Suprapubic skin (tissue), 4 donors: ENCODE data around the gene TEX264.

Experiments
- EP300 ChIP-seq: sonication (generic); formaldehyde crosslinking; IDR thresholded peaks from one replicate; pipeline ENCODE4 v1.6.1; 2017; ENCODE audit warnings: antibody characterized with exemption
- POLR2A ChIP-seq, 2 donors: fragments of 450-650 bp; IDR thresholded peaks; one replicate each; pipeline ENCODE4 v1.6.1; 2017; ENCODE audit warnings: antibody characterized with exemption in 2 of 2, mild to moderate bottlenecking in 2 of 2, moderate library complexity in 2 of 2
- POLR2AphosphoS5 ChIP-seq, 3 donors: sonication (generic); formaldehyde crosslinking; IDR thresholded peaks; one replicate each; pipeline ENCODE4 v1.6.1; 2017; ENCODE audit warnings: antibody characterized with exemption in 3 of 3
- TF ChIP-seq, protein P1 (sequence below), 2 donors: fragments of 200-600 bp in 1 of 2; fragments of 450-650 bp in 1 of 2; sonication (generic) in 1 of 2; IDR thresholded peaks; one replicate each; pipeline ENCODE4 v1.5.1; 2016 to 2019; ENCODE audit warnings: antibody characterized with exemption in 2 of 2, mild to moderate bottlenecking in 1 of 2, moderate library complexity in 1 of 2

DNA sequence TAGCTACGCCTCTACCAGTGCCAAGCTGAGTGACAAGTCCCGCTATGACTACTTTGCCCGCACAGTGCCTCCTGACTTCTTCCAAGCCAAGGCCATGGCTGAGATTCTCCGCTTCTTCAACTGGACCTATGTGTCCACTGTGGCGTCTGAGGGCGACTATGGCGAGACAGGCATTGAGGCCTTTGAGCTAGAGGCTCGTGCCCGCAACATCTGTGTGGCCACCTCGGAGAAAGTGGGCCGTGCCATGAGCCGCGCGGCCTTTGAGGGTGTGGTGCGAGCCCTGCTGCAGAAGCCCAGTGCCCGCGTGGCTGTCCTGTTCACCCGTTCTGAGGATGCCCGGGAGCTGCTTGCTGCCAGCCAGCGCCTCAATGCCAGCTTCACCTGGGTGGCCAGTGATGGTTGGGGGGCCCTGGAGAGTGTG, 41.5 kb downstream of the TEX264 start:
- TF ChIP-seq, protein P1, sequence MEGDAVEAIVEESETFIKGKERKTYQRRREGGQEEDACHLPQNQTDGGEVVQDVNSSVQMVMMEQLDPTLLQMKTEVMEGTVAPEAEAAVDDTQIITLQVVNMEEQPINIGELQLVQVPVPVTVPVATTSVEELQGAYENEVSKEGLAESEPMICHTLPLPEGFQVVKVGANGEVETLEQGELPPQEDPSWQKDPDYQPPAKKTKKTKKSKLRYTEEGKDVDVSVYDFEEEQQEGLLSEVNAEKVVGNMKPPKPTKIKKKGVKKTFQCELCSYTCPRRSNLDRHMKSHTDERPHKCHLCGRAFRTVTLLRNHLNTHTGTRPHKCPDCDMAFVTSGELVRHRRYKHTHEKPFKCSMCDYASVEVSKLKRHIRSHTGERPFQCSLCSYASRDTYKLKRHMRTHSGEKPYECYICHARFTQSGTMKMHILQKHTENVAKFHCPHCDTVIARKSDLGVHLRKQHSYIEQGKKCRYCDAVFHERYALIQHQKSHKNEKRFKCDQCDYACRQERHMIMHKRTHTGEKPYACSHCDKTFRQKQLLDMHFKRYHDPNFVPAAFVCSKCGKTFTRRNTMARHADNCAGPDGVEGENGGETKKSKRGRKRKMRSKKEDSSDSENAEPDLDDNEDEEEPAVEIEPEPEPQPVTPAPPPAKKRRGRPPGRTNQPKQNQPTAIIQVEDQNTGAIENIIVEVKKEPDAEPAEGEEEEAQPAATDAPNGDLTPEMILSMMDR (IDR thresholded peaks at IDR 0.05) = no peak
- TF ChIP-seq POLR2A (IDR thresholded peaks at IDR 0.05) = no peak
- TF ChIP-seq POLR2AphosphoS5 (IDR thresholded peaks at IDR 0.05) = no peak
- no peak for TF ChIP-seq EP300
